K562 (cell line): Measurements from ENCODE around the gene KRT25. TPM values are rescaled to one million over a fixed set of nuclear protein-coding genes. Genes with fewer than 3 reads are reported as not detected.

ENCODE experiments used
- ATAC-seq: fragments of 200-7000 bp; cut with Tn5 transposase; 3 replicates; pipeline ENCODE4 v1.9.1; 2020; ENCODE audit warnings: moderate library complexity
- BruUV-seq: library from RNA; stranded (reverse); fragments of 400-500 nt; replicated peaks from 2 replicates; lab custom pipeline; 2021; lab: Mats Ljungman, UMichigan
- CTCF ChIA-PET: fragments of 300-600 bp; formaldehyde crosslinking; extraction: SDS; loops from one replicate; lab custom pipeline; 2021; ENCODE audit warnings: low intra/inter-chr PET ratio; lab: Yijun Ruan, JAX
- POLR2A ChIA-PET: fragments of 300-600, 350-650 bp; sonication (Branson Sonifier 250); formaldehyde crosslinking; extraction: SDS; loops from one replicate; lab custom pipeline; 2021; ENCODE audit warnings: antibody characterized with exemption, inconsistent platforms; lab: Yijun Ruan, JAX
- DNase-seq, 4 experiments: peaks; one replicate each; pipeline versions ENCODE4 v3.0.0 to v3.0.0-alpha.2; 2011 to 2018; ENCODE audit warnings: low spot score in 3 of 4, mixed read lengths in 3 of 4; ENCODE audit errors: extremely low read depth in 1 of 4
- FAIRE-seq: peaks from 2 replicates; lab custom pipeline; 2011; peaks lifted over from hg19 to GRCh38; lab: Jason Lieb, UNC
- H2AFZ ChIP-seq: 2 replicates; pipeline ENCODE4 v1.6.0; 2011; ENCODE audit warnings: low read depth, low read length, control low read depth, inconsistent platforms
- H3K27ac ChIP-seq: fragments of 200-600 bp; 3 replicates; pipeline ENCODE4 v1.8.0; 2011; ENCODE audit warnings: low read depth, mild to moderate bottlenecking, control low read depth, inconsistent platforms, low read length, moderate library complexity, mixed read lengths; ENCODE audit errors: extremely low read depth
- H3K27me3 ChIP-seq, 2 experiments: fragments of 300-600 bp in 1 of 2; 2 replicates in 1 of 2; 3 replicates in 1 of 2; pipeline versions ENCODE4 v1.6.0 to v1.8.0; 2011; ENCODE audit warnings: inconsistent platforms in 2 of 2, low read length in 2 of 2, mild to moderate bottlenecking in 1 of 2, mixed read lengths in 1 of 2, moderate library complexity in 1 of 2; ENCODE audit not compliant: control insufficient read depth in 2 of 2, insufficient read depth in 2 of 2
- H3K36me3 ChIP-seq: fragments of 300-600 bp; 3 replicates; pipeline ENCODE4 v1.8.0; 2011; ENCODE audit warnings: mild to moderate bottlenecking, low read length, inconsistent platforms; ENCODE audit not compliant: control insufficient read depth, insufficient read depth
- H3K4me1 ChIP-seq, 2 experiments: fragments of 200-600 bp in 1 of 2; replicated peaks in 1 of 2; 2 replicates in 1 of 2; 3 replicates in 1 of 2; pipeline versions ENCODE4 v1.5.1 to v1.8.0; 2011; ENCODE audit warnings: inconsistent platforms in 2 of 2, low read length in 2 of 2, mild to moderate bottlenecking in 1 of 2, mixed read lengths in 1 of 2, moderate library complexity in 1 of 2; ENCODE audit not compliant: control insufficient read depth in 2 of 2, insufficient read depth in 2 of 2
- H3K4me2 ChIP-seq: 2 replicates; pipeline ENCODE4 v1.6.1; 2011; ENCODE audit warnings: low read length, control low read depth, inconsistent platforms, mixed read lengths; ENCODE audit not compliant: insufficient read depth
- H3K4me3 ChIP-seq: fragments of 200-600 bp; sonication (generic), shearing (Covaris generic); 2 replicates; pipeline ENCODE4 v1.5.1; 2016; ENCODE audit warnings: control low read depth, inconsistent platforms
- H3K79me2 ChIP-seq: fragments of 200-600 bp; 3 replicates; pipeline ENCODE4 v1.8.0; 2011; ENCODE audit warnings: low read length, inconsistent platforms; ENCODE audit not compliant: control insufficient read depth, insufficient read depth
- H3K9ac ChIP-seq, 2 experiments: 2 replicates each; pipeline versions ENCODE4 v1.6.0 to v1.6.1; 2011; ENCODE audit warnings: low read depth in 2 of 2, low read length in 2 of 2, control low read depth in 1 of 2, inconsistent platforms in 1 of 2, mild to moderate bottlenecking in 1 of 2, mixed read lengths in 1 of 2; ENCODE audit not compliant: insufficient read depth in 1 of 2
- H3K9me1 ChIP-seq: one replicate; pipeline ENCODE4 v1.6.0; 2011; ENCODE audit warnings: inconsistent platforms, mild to moderate bottlenecking, low read length, moderate library complexity; ENCODE audit not compliant: control insufficient read depth, insufficient read depth
- H3K9me3 ChIP-seq: replicated peaks from 2 replicates; pipeline ENCODE4 v1.5.1; 2011; ENCODE audit warnings: low read depth, low read length, inconsistent platforms; ENCODE audit not compliant: control insufficient read depth, insufficient read depth
- H4K20me1 ChIP-seq: replicated peaks from 2 replicates; pipeline ENCODE4 v1.6.1; 2011; ENCODE audit warnings: low read length, inconsistent platforms, mixed read lengths; ENCODE audit not compliant: control insufficient read depth, insufficient read depth
- ARID2 ChIP-seq: fragments of 450-650 bp; IDR thresholded peaks from 2 replicates; pipeline ENCODE4 v1.6.1; 2017; ENCODE audit warnings: antibody characterized with exemption, mild to moderate bottlenecking
- BRCA1 ChIP-seq, 2 experiments: fragments of 450-650 bp in 1 of 2; sonication (generic) in 1 of 2; formaldehyde crosslinking in 1 of 2; IDR thresholded peaks; 2 replicates each; pipeline versions ENCODE4 v1.5.0 to v1.6.1; 2017 to 2020; ENCODE audit warnings: mild to moderate bottlenecking in 1 of 2, missing genetic modification reagents in 1 of 2
- DIDO1 ChIP-seq: fragments of 450-650 bp; IDR thresholded peaks from 2 replicates; pipeline ENCODE4 v1.6.1; 2016; ENCODE audit warnings: low read depth, missing biosample characterization, missing genetic modification characterization
- MEF2D ChIP-seq: conservative IDR thresholded peaks from 2 replicates; pipeline ENCODE4 v1.6.1; 2016; ENCODE audit warnings: low read depth, missing genetic modification characterization, missing compliant biosample characterization
- POLR2A ChIP-seq: fragments of 450-650 bp; conservative IDR thresholded peaks from 2 replicates; pipeline ENCODE4 v1.6.1; 2016
- ZNF384 ChIP-seq: IDR thresholded peaks from 2 replicates; pipeline ENCODE4 v1.6.1; 2012; ENCODE audit warnings: low read depth, low read length, improper control_type of control experiment
- ZNF699 ChIP-seq: fragments of 250-450 bp; sonication (Bioruptor Pico); IDR thresholded peaks from 2 replicates; pipeline ENCODE4 v1.8.0; 2021; ENCODE audit warnings: mild to moderate bottlenecking, moderate library complexity; ENCODE audit not compliant: insufficient replicate concordance
- WGBS: fragments of 100-300 bp; shearing (Covaris generic); methylation state at CpG from one replicate; pipeline ENCODE4 v1.1.6; 2016; ENCODE audit warnings: low coverage, mixed read lengths; ENCODE audit not compliant: insufficient coverage; ENCODE audit errors: missing lambda C conversion rate; 5-methylcytosine and 5-hydroxymethylcytosine counted together
- in situ Hi-C: fragments of 300-500 bp; cut with MboI; formaldehyde crosslinking; loops from 4 replicates; pipeline ENCODE4 v1.15.0; 2018; ENCODE audit warnings: inconsistent platforms, mixed read lengths
- intact Hi-C: fragments of 100-400 bp; cut with micrococcal nuclease; formaldehyde crosslinking; loops from 2 replicates; pipeline ENCODE4 v1.14.2; 2022
- polyA plus RNA-seq, 8 experiments: library from polyadenylated mRNA; depleted of rRNA in 4 of 8; stranded (reverse) in 5 of 8; unstranded in 3 of 8; fragments of >200 nt; fragmentation: Nextera tagmentation in 2 of 8; fragmentation: Illumina TruSeq in 1 of 8; extraction: Ambion mirVana in 2 of 8; extraction: Trizol in 1 of 8; gene quantifications; 2 replicates each; pipeline versions ENCODE4 v1.2.1 to v1.2.3, GENCODE V29; 2011 to 2014; ENCODE audit warnings: inconsistent platforms in 1 of 8, missing spikeins in 1 of 8
- total RNA-seq, 7 experiments: library from RNA; depleted of rRNA in 6 of 7; stranded (reverse); fragments of >200 nt in 6 of 7; fragmentation: Illumina TruSeq in 2 of 7; extraction: Trizol in 2 of 7; gene quantifications; 2 replicates each; pipeline versions ENCODE4 v1.2.1 to v1.2.3, GENCODE V29; 2011 to 2021; ENCODE audit warnings: low replicate concordance in 1 of 7
- TF ChIP-seq, protein P1 (sequence below): fragments of 250-450 bp; sonication (Bioruptor Pico); IDR thresholded peaks from 2 replicates; pipeline ENCODE4 v1.4.0; 2020
- TF ChIP-seq, protein P2 (sequence below): fragments of 450-650 bp; formaldehyde crosslinking; IDR thresholded peaks from 2 replicates; pipeline ENCODE4 v1.4.0; 2022; ENCODE audit warnings: missing genetic modification characterization
- TF ChIP-seq, protein P3 (sequence below): fragments of 150-350 bp; IDR thresholded peaks from 2 replicates; pipeline ENCODE4 v1.6.1; 2014; ENCODE audit warnings: low read depth, mild to moderate bottlenecking, low read length, borderline replicate concordance
- TF ChIP-seq, protein P4 (sequence below), 2 experiments: fragments of 450-650 bp; IDR thresholded peaks; 2 replicates each; pipeline ENCODE4 v1.6.1; 2016

KRT25 gene
- total and polyA plus RNA-seq, 9 of the 15 experiments (the other 6 are each of a cell fraction or from before 2014, with no cell fraction given): not detected

DNA sequence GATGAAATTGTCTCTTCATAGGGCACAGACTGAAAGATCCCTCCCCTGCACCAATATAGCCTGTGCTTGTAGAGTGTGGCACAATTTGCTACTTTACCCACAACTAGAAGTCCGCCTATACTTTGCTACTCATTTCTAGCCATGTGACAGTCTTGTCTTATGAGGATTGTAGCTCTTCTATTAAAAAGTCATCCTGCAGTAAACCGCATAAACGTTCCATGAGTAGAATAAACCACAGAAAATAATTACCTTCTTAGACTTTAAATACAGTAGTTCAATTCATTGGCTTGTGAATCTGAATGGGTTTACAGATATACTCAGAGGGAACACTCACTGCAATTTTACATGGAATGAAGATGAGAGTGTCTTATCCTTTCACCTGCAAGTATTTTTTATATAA lies 22.8 kb upstream of the KRT25 start:
- no peak for FAIRE-seq
- DNase-seq: no peak
- CTCF ChIA-PET: no interaction called here
- Histone ChIP-seq H3K9me3 (no peaks in the 10 kb centered on the region), H2AFZ (no peak overlapping the region), H3K27ac (no peak overlapping the region), H3K9me1 (no peaks in the 10 kb centered on the region), H3K4me2 (no peak overlapping the region), H3K36me3 (no peaks in the 10 kb centered on the region), H4K20me1 (no peaks in the 10 kb centered on the region), H3K4me1 (peaks cover 0 to 4% of the 10 kb centered on the region in 2 experiments; a peak in 1 of 5 replicates), H3K27me3 (peaks cover 0 to 9% of the 10 kb centered on the region in 2 experiments; a peak in 2 of 5 replicates), H3K79me2 (no peaks in the 10 kb centered on the region), H3K4me3 (no peak overlapping the region), H3K9ac (no peak overlapping the region)
- no peak for ATAC-seq
- no TSS peak for BruUV-seq
- intact Hi-C loops: no loop called here
- WGBS: 11% methylated on average over 3 of the region's 3 CpGs
- POLR2A ChIA-PET: no interaction called here
- in situ Hi-C loops: no loop called here
- TF ChIP-seq, protein P1, sequence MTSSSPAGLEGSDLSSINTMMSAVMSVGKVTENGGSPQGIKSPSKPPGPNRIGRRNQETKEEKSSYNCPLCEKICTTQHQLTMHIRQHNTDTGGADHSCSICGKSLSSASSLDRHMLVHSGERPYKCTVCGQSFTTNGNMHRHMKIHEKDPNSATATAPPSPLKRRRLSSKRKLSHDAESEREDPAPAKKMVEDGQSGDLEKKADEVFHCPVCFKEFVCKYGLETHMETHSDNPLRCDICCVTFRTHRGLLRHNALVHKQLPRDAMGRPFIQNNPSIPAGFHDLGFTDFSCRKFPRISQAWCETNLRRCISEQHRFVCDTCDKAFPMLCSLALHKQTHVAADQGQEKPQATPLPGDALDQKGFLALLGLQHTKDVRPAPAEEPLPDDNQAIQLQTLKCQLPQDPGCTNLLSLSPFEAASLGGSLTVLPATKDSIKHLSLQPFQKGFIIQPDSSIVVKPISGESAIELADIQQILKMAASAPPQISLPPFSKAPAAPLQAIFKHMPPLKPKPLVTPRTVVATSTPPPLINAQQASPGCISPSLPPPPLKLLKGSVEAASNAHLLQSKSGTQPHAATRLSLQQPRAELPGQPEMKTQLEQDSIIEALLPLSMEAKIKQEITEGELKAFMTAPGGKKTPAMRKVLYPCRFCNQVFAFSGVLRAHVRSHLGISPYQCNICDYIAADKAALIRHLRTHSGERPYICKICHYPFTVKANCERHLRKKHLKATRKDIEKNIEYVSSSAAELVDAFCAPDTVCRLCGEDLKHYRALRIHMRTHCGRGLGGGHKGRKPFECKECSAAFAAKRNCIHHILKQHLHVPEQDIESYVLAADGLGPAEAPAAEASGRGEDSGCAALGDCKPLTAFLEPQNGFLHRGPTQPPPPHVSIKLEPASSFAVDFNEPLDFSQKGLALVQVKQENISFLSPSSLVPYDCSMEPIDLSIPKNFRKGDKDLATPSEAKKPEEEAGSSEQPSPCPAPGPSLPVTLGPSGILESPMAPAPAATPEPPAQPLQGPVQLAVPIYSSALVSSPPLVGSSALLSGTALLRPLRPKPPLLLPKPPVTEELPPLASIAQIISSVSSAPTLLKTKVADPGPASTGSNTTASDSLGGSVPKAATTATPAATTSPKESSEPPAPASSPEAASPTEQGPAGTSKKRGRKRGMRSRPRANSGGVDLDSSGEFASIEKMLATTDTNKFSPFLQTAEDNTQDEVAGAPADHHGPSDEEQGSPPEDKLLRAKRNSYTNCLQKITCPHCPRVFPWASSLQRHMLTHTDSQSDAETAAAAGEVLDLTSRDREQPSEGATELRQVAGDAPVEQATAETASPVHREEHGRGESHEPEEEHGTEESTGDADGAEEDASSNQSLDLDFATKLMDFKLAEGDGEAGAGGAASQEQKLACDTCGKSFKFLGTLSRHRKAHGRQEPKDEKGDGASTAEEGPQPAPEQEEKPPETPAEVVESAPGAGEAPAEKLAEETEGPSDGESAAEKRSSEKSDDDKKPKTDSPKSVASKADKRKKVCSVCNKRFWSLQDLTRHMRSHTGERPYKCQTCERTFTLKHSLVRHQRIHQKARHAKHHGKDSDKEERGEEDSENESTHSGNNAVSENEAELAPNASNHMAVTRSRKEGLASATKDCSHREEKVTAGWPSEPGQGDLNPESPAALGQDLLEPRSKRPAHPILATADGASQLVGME (CRISPR knock-in tag): no peak
- TF ChIP-seq ARID2 (no peak), BRCA1 (IDR thresholded peaks at IDR 0.05) (no peak), BRCA1 (CRISPR knock-in tag; IDR thresholded peaks at IDR 0.05) (no peak), ZNF699 (no peak), MEF2D (tag) (no peak), ZNF384 (no peak), POLR2A (no peak), DIDO1 (tag) (no peak)
- TF ChIP-seq, protein P2, sequence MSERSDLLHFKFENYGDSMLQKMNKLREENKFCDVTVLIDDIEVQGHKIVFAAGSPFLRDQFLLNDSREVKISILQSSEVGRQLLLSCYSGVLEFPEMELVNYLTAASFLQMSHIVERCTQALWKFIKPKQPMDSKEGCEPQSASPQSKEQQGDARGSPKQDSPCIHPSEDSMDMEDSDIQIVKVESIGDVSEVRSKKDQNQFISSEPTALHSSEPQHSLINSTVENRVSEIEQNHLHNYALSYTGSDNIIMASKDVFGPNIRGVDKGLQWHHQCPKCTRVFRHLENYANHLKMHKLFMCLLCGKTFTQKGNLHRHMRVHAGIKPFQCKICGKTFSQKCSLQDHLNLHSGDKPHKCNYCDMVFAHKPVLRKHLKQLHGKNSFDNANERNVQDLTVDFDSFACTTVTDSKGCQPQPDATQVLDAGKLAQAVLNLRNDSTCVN: no peak
- TF ChIP-seq, protein P3, sequence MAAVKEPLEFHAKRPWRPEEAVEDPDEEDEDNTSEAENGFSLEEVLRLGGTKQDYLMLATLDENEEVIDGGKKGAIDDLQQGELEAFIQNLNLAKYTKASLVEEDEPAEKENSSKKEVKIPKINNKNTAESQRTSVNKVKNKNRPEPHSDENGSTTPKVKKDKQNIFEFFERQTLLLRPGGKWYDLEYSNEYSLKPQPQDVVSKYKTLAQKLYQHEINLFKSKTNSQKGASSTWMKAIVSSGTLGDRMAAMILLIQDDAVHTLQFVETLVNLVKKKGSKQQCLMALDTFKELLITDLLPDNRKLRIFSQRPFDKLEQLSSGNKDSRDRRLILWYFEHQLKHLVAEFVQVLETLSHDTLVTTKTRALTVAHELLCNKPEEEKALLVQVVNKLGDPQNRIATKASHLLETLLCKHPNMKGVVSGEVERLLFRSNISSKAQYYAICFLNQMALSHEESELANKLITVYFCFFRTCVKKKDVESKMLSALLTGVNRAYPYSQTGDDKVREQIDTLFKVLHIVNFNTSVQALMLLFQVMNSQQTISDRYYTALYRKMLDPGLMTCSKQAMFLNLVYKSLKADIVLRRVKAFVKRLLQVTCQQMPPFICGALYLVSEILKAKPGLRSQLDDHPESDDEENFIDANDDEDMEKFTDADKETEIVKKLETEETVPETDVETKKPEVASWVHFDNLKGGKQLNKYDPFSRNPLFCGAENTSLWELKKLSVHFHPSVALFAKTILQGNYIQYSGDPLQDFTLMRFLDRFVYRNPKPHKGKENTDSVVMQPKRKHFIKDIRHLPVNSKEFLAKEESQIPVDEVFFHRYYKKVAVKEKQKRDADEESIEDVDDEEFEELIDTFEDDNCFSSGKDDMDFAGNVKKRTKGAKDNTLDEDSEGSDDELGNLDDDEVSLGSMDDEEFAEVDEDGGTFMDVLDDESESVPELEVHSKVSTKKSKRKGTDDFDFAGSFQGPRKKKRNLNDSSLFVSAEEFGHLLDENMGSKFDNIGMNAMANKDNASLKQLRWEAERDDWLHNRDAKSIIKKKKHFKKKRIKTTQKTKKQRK: no peak
- TF ChIP-seq, protein P4, sequence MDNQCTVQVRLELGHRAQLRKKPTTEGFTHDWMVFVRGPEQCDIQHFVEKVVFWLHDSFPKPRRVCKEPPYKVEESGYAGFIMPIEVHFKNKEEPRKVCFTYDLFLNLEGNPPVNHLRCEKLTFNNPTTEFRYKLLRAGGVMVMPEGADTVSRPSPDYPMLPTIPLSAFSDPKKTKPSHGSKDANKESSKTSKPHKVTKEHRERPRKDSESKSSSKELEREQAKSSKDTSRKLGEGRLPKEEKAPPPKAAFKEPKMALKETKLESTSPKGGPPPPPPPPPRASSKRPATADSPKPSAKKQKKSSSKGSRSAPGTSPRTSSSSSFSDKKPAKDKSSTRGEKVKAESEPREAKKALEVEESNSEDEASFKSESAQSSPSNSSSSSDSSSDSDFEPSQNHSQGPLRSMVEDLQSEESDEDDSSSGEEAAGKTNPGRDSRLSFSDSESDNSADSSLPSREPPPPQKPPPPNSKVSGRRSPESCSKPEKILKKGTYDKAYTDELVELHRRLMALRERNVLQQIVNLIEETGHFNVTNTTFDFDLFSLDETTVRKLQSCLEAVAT (IDR thresholded peaks at IDR 0.05): no peak
